Anterior cingulate cortex (tissue), 58 donors: ENCODE data around the gene BCOR.

ENCODE experiments used
- DNase-seq, 58 donors: peaks; one replicate each; lab custom pipeline; 2025; lab: John Stamatoyannopoulos, UW

The BCOR gene

DNA sequence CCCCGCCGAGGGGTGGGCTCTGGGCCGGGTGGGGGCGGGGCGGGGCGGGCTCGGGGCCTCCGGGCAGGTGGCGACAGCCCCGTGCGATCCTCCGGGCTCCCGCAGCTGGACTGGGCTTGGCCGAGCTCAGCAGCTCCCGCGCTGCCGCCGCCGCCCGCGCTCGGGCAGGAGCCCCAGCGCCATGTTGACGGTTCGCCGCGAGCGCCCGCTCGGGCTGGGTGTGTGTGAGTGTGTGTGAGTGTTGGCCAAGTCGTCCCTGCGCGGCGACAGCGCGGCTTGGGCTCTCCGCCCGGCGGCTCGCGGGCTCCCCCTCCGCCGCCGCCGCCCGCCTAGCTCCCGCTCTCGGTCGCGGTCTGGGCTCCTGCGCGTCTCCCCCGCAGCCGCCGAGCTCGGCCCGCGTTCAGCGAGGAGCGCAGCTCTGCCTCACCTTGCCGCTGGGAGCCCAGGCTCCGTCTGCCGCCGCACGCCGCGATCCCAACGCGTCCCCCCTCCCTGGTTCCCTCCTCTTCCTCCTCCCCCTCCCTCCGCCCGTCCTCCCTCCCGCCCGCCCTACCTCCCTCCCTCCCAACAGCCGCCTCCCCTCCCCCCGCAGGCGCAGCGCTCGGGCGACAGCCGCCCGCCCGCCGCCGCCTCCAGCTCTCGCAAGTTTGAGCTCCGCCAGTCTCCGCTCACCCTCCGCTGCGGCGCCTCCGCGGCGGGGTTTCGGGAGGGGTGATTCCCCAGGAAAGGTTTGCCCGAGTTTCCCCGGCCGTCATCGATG lies at the start of gene BCOR:
TSS of gene BCOR (minus strand) at position 455 of the 760 bp plus-strand sequence. CDS start 20,029 bp downstream, outside the sequence.
- DNase-seq: peak in 51 of 58 donors; percentile 16 to 82 (median 64)

DNA sequence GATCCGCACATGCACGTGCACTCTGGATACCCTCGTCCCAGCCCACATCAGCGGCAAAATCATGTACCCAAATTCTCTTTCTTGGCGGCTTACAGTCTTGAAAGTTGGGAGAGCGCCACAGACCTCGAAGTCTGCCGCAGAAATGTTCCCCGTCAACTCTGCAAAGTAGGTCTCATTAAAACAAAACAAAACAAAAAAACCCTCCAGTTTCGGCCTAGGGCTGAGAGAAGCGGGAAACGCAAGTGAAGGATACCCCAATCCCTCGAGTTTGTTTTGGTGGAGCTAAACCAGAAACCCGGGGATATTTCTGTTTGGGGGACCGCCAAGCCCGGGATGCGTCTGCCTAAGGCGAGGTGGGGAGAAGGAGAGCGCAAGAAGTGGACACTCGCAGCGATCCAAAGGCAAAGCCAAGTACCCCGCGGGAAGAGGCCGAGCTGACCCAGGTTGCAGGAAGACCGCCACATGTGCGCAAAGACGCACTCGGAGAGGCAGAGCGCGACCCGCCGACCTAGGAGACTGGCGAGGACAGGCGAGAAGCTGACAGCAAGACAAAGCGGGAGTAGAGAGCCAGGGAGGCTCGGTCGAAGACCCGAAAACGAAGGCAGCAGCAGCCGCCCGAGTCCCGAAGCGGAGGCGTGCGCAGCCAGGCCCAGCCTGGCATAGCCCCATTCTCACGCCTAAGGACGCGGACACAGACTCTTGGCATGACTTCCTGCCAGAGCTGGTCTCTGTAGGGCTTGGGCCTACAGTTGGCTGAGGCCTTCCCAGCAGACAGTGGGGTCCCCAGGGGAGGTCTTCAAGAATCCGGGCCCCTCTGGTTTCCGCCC lies 49.6 kb upstream of the BCOR start:
- no peak for DNase-seq

- DNase-seq: peak in 22 of 58 donors; percentile 1 to 49 (median 8)
Measured at GRCh38 chrX:40146262-40147125, 48.7 kb upstream of the BCOR start.

GRCh38 chrX:40145923-40146261 lies 48.1 kb upstream of the BCOR start:
- DNase-seq: no peak

GRCh38 chrX:40145001-40145922 lies 47.5 kb upstream of the BCOR start:
- DNase-seq: no peak

DNA sequence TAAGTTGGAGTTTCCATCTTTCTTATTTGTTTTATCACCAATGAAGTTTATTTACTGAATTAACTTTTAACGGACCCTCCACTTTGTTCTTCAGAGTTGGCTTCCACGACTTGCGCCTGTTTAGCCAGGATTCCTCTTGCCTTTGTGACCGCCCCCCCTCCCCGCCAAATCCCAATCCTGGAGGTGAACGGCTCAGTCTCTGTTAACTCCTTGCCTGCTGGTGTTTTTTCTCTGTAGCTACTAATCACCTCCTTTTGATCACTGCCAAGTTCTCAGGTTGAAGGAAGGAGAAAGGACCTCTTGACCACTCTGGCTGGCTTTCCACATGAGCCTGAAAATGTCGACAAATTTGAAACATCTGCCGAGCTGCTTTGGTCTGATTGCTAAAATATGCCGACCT lies 46.8 kb upstream of the BCOR start:
- no peak for DNase-seq

GRCh38 chrX:40143987-40144386 lies 46.2 kb upstream of the BCOR start:
- DNase-seq: no peak

GRCh38 chrX:40143001-40143400 lies 45.2 kb upstream of the BCOR start:
- DNase-seq: no peak

DNA sequence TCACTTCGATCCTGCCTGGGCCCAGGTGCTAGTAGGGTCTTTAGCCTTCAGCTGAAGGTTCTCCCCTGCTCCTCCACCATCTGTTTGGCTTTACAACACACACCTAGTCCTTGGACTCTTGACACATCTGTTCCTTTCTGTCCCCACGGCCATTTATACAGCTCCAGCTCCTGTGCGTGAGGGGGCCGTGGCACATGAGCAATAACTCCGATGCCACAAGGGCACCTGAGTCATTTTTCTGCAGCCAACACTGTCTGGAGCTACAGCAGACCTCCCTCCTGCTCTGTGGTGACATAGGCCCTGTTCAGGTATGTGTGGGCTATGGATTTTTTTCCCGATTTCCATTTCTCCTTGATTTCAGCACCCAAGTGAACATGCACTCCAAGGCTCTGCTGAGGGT lies 44.7 kb upstream of the BCOR start:
- DNase-seq: no peak

GRCh38 chrX:40140706-40141499 lies 43.1 kb upstream of the BCOR start:
- peak in 20 of 58 donors; percentile 1 to 40 (median 10) for DNase-seq

DNA sequence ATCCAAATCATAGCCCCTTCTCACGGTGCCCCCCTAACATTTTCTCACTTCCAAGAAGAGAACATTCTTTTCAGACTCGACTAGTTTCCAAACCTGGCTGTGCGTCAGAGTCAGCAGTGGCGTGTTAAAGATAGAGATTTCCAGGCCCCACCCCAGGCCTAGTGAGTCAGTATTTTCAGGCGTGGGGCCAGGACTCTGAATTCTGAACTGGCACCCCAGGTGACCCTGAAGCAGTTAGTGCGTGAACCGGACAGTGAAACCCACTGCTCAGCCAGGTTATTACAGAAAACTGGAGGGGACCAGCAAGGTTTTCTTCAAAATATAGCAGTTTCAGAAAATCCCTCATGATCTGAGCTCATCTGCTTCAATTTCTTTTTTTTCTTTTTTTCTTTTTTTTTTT lies 35.0 kb upstream of the BCOR start:
- DNase-seq: no peak

- no peak for DNase-seq
Measured at GRCh38 chrX:40131654-40132337, 34.0 kb upstream of the BCOR start.

DNA sequence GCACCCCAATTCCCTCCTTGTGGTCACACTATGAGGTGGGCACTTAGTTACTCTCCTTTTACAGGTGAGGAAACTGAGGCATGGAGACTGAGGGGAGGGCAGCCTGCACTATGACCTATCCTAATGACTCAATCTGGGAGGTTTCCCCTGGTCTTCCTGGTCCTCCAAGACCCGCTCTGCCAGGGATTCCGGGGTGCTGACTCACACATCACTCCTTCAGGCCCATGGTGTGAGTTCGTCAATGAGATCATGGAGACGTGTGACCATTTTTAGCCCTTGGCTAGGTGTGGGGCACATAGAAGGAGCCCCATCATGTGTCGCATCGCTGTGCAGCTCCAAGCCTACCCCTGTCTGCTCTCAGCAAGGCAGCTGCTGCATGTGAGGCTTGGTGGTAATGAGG lies 32.4 kb upstream of the BCOR start:
- no peak for DNase-seq

- no peak for DNase-seq
Measured at GRCh38 chrX:40127052-40127451, 29.3 kb upstream of the BCOR start.

- no peak for DNase-seq
Measured at GRCh38 chrX:40122487-40122886, 24.7 kb upstream of the BCOR start.

DNA sequence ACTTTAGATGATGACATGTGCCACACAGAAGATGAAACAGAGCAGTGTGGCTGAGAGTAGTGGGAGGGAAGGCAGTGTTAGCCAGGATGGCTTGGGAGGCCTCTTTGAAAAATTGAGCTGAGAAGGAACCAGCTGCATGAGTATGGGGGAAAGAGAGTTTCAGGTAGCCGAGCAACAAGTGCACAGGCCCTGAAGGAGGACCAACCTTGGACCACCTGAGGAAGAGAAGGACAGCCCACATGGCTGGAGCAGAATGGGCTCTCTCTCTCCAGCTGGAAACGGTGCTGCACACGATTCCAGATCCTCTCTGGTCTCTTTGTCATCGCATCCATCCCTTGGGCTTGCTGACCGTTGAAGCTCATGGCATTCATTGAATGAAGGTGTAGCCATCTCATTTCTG lies 23.9 kb upstream of the BCOR start:
- DNase-seq: no peak

DNA sequence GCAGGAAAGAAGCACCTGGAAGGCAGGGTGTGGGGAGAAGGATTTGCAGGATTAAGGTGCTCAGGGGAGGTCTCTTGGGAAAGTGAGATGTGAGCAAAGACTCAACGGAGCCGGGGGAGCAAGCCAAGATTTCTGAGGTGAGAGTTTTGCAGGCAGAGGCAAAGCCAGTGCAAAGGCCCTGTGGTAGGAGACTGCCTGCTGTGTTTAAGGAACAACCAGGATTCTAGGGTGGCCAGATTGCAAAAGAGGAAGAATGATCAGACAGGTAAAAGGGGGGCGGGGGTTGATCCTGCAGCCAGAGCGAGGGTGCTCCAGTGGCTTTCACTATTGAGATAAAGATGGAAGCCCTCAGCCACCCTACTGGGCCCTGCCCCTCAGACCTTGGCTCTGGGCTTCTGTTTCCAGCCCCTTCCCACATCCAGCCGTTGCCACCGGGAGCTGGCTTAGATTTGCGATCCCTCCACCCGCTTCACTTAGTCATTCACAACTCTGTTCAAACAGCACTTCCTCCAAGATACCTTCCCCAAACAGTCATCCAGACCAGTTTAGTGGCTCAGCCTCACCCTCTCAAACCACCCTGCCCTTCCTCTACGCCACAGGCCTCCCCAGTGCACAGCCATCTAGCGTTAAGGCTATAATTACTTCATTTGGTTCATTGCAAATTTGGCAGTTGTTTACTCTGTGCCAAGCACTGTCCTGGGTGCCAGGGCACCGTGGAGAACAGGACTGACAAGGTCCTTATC lies 23.3 kb upstream of the BCOR start:
- no peak for DNase-seq
